H9 (cell line): ENCODE results near the gene URI1. TPM values are rescaled to one million over a fixed set of nuclear protein-coding genes. Genes with fewer than 3 reads are reported as not detected.

ENCODE experiments used
- DNase-seq: peaks from one replicate; pipeline ENCODE4 v3.0.0-alpha.2; 2017
- H2AFZ ChIP-seq: one replicate; pipeline ENCODE4 v1.6.1; 2013; ENCODE audit warnings: mild to moderate bottlenecking, low read length, control low read depth, moderate library complexity
- H2AK5ac ChIP-seq: 2 replicates; pipeline ENCODE4 v1.6.1; 2013; ENCODE audit warnings: low read length, control low read depth, mixed read lengths; ENCODE audit not compliant: insufficient read length
- H2BK120ac ChIP-seq: one replicate; pipeline ENCODE4 v1.6.1; 2013; ENCODE audit warnings: low read depth, mild to moderate bottlenecking, low read length, control low read depth, inconsistent platforms; ENCODE audit not compliant: poor library complexity, severe bottlenecking
- H2BK12ac ChIP-seq: 2 replicates; pipeline ENCODE4 v1.6.1; 2013; ENCODE audit warnings: low read length, control low read depth, mixed read lengths, low read depth; ENCODE audit not compliant: insufficient read length
- H2BK15ac ChIP-seq: 2 replicates; pipeline ENCODE4 v1.6.1; 2013; ENCODE audit warnings: low read depth, low read length, control low read depth
- H2BK20ac ChIP-seq: one replicate; pipeline ENCODE4 v1.6.1; 2013; ENCODE audit warnings: low read depth, mild to moderate bottlenecking, low read length, control low read depth, inconsistent platforms; ENCODE audit not compliant: poor library complexity, severe bottlenecking
- H2BK5ac ChIP-seq: 2 replicates; pipeline ENCODE4 v1.6.1; 2013; ENCODE audit warnings: low read length, control low read depth, mixed read lengths; ENCODE audit not compliant: insufficient read length
- H3K14ac ChIP-seq: 2 replicates; pipeline ENCODE4 v1.6.1; 2013; ENCODE audit warnings: low read length, control low read depth; ENCODE audit not compliant: insufficient read depth
- H3K18ac ChIP-seq: 2 replicates; pipeline ENCODE4 v1.6.1; 2013; ENCODE audit warnings: low read depth, mild to moderate bottlenecking, mixed read lengths, low read length, control low read depth; ENCODE audit not compliant: insufficient read length
- H3K23ac ChIP-seq: 2 replicates; pipeline ENCODE4 v1.6.1; 2013; ENCODE audit warnings: low read length, control low read depth, mixed read lengths, low read depth; ENCODE audit not compliant: insufficient read length
- H3K23me2 ChIP-seq: 2 replicates; pipeline ENCODE4 v1.6.1; 2013; ENCODE audit warnings: low read depth, mild to moderate bottlenecking, mixed read lengths, low read length, control low read depth; ENCODE audit not compliant: insufficient read length, poor library complexity, severe bottlenecking
- H3K27ac ChIP-seq: 2 replicates; pipeline ENCODE4 v1.5.1; 2013; ENCODE audit warnings: low read length, control low read depth, mixed read lengths, low read depth; ENCODE audit not compliant: insufficient read length
- H3K27me3 ChIP-seq: 2 replicates; pipeline ENCODE4 v1.6.1; 2013; ENCODE audit warnings: low read length, control low read depth, inconsistent platforms; ENCODE audit not compliant: insufficient read depth
- H3K4ac ChIP-seq: 2 replicates; pipeline ENCODE4 v1.6.1; 2013; ENCODE audit warnings: low read depth, mild to moderate bottlenecking, control low read depth, inconsistent platforms, low read length, moderate library complexity
- H3K4me1 ChIP-seq: 2 replicates; pipeline ENCODE4 v1.6.1; 2013; ENCODE audit warnings: low read length, control low read depth, inconsistent platforms; ENCODE audit not compliant: insufficient read depth
- H3K4me2 ChIP-seq: 2 replicates; pipeline ENCODE4 v1.6.1; 2013; ENCODE audit warnings: low read length, control low read depth, mixed read lengths; ENCODE audit not compliant: insufficient read length, insufficient read depth
- H3K56ac ChIP-seq: 2 replicates; pipeline ENCODE4 v1.6.1; 2013; ENCODE audit warnings: low read depth, mild to moderate bottlenecking, mixed read lengths, low read length, control low read depth; ENCODE audit not compliant: insufficient read length
- H3K79me1 ChIP-seq: 2 replicates; pipeline ENCODE4 v1.6.1; 2013; ENCODE audit warnings: low read depth, mild to moderate bottlenecking, moderate library complexity, low read length, control low read depth, inconsistent platforms; ENCODE audit not compliant: insufficient read depth, poor library complexity, severe bottlenecking
- H3K79me2 ChIP-seq: 2 replicates; pipeline ENCODE4 v1.6.1; 2013; ENCODE audit warnings: low read length, control low read depth, inconsistent platforms; ENCODE audit not compliant: insufficient read depth
- H3K9ac ChIP-seq: 2 replicates; pipeline ENCODE4 v1.6.1; 2013; ENCODE audit warnings: low read length, control low read depth, mixed read lengths; ENCODE audit not compliant: insufficient read length; ENCODE audit errors: extremely low read depth
- H3K9me3 ChIP-seq: one replicate; pipeline ENCODE4 v1.6.1; 2013; ENCODE audit warnings: low read depth, low read length, inconsistent platforms; ENCODE audit not compliant: control insufficient read depth
- H3T11ph ChIP-seq: one replicate; pipeline ENCODE4 v1.6.1; 2013; ENCODE audit warnings: mild to moderate bottlenecking, low read length, control low read depth, inconsistent platforms
- H4K20me1 ChIP-seq: one replicate; pipeline ENCODE4 v1.6.1; 2013; ENCODE audit not compliant: control insufficient read depth, insufficient read length, insufficient read depth
- H4K5ac ChIP-seq: 2 replicates; pipeline ENCODE4 v1.6.1; 2013; ENCODE audit warnings: low read depth, mild to moderate bottlenecking, mixed read lengths, low read length, control low read depth; ENCODE audit not compliant: insufficient read length
- H4K8ac ChIP-seq: replicated peaks from 2 replicates; pipeline ENCODE4 v1.6.1; 2013; ENCODE audit warnings: low read length, control low read depth, mixed read lengths, low read depth; ENCODE audit not compliant: insufficient read length
- H4K91ac ChIP-seq: 2 replicates; pipeline ENCODE4 v1.6.1; 2013; ENCODE audit warnings: low read depth, mild to moderate bottlenecking, moderate library complexity, mixed read lengths, low read length, control low read depth; ENCODE audit not compliant: insufficient read length
- H3K27ac Mint-ChIP-seq, 3 experiments: 2 replicates in 2 of 3; 3 replicates in 1 of 3; pipeline ENCODE4 v1.8.0; 2020 to 2021; ENCODE audit warnings: mixed read lengths in 3 of 3, mild to moderate bottlenecking in 1 of 3, moderate library complexity in 1 of 3
- H3K27me3 Mint-ChIP-seq: 2 replicates; pipeline ENCODE4 v1.8.0; 2021; ENCODE audit warnings: low read depth, mild to moderate bottlenecking, moderate library complexity, mixed read lengths
- H3K36me3 Mint-ChIP-seq, 3 experiments: 2 replicates in 2 of 3; 3 replicates in 1 of 3; pipeline ENCODE4 v1.8.0; 2020 to 2021; ENCODE audit warnings: low read depth in 3 of 3, mixed read lengths in 3 of 3; ENCODE audit not compliant: insufficient read depth in 1 of 3
- H3K4me1 Mint-ChIP-seq, 2 experiments: 2 replicates each; pipeline ENCODE4 v1.8.0; 2020; ENCODE audit warnings: mixed read lengths in 2 of 2
- H3K4me3 Mint-ChIP-seq, 2 experiments: 2 replicates in 1 of 2; 3 replicates in 1 of 2; pipeline ENCODE4 v1.8.0; 2020 to 2021; ENCODE audit warnings: mild to moderate bottlenecking in 2 of 2, mixed read lengths in 2 of 2, moderate library complexity in 1 of 2
- H3K9me3 Mint-ChIP-seq, 2 experiments: 2 replicates in 1 of 2; 3 replicates in 1 of 2; pipeline ENCODE4 v1.8.0; 2020; ENCODE audit warnings: mild to moderate bottlenecking in 2 of 2, mixed read lengths in 2 of 2, moderate library complexity in 1 of 2
- WGBS: extraction: QIAGEN DNeasy Blood & Tissue Kit; methylation state at CpG from one replicate; pipeline ENCODE4 v1.1.7; 2013; ENCODE audit warnings: missing lambda C conversion rate, low lambda C conversion rate, mixed read lengths; ENCODE audit not compliant: insufficient read length; ENCODE audit errors: extremely low coverage; 5-methylcytosine and 5-hydroxymethylcytosine counted together
- total RNA-seq: library from RNA; stranded (reverse); gene quantifications from 2 replicates; pipeline ENCODE4 v1.2.1, GENCODE V29; 2021
- TF ChIP-seq, protein P1 (sequence below): fragments of 200-600 bp; sonication (generic); conservative IDR thresholded peaks from 3 replicates; pipeline ENCODE4 v1.8.0; 2021; ENCODE audit warnings: antibody characterized with exemption, mild to moderate bottlenecking

URI1 gene
- total RNA-seq, 1 experiment from 2014 or later: 54.3 TPM

DNA sequence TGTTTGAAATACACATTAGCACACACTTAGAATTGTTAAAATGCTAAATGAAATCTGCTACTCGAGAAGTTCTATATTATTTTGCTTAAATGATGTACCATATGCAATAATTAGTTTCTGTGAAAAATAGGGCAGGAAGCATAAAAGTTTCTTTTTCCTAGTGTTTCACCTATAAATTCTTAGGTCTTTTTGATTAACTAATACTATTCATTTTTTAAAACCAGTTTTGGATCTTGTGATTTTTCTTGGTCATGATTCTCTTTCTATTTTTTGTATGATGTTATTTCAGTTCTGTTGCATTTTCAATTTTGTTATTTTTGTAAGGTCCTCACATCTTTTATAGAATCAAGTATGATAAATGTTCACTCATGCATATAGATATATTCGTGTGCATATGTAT lies 66.1 kb downstream of the URI1 start:
- no peak overlapping the region for H3K27ac Mint-ChIP-seq
- peaks cover 8 to 26% (median 25%) of the 10 kb centered on the region in 3 experiments; a peak in 6 of 7 replicates for H3K36me3 Mint-ChIP-seq
- H3K4me3 Mint-ChIP-seq: no peak overlapping the region

More for the DNA sequence above, 66.1 kb downstream of the URI1 start:
- Histone ChIP-seq H2BK12ac (no peak overlapping the region), H3K9me3 (no peaks in the 10 kb centered on the region), H3K79me2 (no peaks in the 10 kb centered on the region), H3K56ac (no peak overlapping the region), H4K5ac (no peak overlapping the region), H2AFZ (no peak overlapping the region), H3K23ac (no peak overlapping the region), H3T11ph (no peak overlapping the region), H4K20me1 (no peaks in the 10 kb centered on the region), H2BK5ac (no peak overlapping the region), H2BK20ac (no peak overlapping the region), H3K23me2 (no peaks in the 10 kb centered on the region), H3K79me1 (peaks cover 3% of the 10 kb centered on the region), H3K27me3 (no peaks in the 10 kb centered on the region), H3K4me1 (no peaks in the 10 kb centered on the region), H4K91ac (no peak overlapping the region), H2BK120ac (no peak overlapping the region), H3K4me2 (no peak overlapping the region), H2AK5ac (no peak overlapping the region), H4K8ac (no peak overlapping the region), H3K18ac (no peak overlapping the region), H3K9ac (no peak overlapping the region), H3K14ac (no peak overlapping the region), H3K4ac (no peak overlapping the region), H3K27ac (no peak overlapping the region), H2BK15ac (no peak overlapping the region)
- Mint-ChIP-seq H3K27me3 (no peaks in the 10 kb centered on the region), H3K9me3 (no peaks in the 10 kb centered on the region), H3K4me1 (peaks cover 5 to 8% of the 10 kb centered on the region in 2 experiments; a peak in 3 of 4 replicates)
- DNase-seq: no peak
- no CpG with 5 or more reads among the region's 2 CpGs for WGBS
- TF ChIP-seq, protein P1, sequence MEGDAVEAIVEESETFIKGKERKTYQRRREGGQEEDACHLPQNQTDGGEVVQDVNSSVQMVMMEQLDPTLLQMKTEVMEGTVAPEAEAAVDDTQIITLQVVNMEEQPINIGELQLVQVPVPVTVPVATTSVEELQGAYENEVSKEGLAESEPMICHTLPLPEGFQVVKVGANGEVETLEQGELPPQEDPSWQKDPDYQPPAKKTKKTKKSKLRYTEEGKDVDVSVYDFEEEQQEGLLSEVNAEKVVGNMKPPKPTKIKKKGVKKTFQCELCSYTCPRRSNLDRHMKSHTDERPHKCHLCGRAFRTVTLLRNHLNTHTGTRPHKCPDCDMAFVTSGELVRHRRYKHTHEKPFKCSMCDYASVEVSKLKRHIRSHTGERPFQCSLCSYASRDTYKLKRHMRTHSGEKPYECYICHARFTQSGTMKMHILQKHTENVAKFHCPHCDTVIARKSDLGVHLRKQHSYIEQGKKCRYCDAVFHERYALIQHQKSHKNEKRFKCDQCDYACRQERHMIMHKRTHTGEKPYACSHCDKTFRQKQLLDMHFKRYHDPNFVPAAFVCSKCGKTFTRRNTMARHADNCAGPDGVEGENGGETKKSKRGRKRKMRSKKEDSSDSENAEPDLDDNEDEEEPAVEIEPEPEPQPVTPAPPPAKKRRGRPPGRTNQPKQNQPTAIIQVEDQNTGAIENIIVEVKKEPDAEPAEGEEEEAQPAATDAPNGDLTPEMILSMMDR: no peak
